DOHH2 (cell line): Measurements from ENCODE around the gene SLCO1C1.

Experiments used
- H3F3A ChIP-seq: fragments of 200-600 bp; sonication (generic), shearing (Covaris generic); 2 replicates; pipeline ENCODE4 v1.6.0; 2016; ENCODE audit warnings: antibody characterized with exemption, mild to moderate bottlenecking; ENCODE audit not compliant: control insufficient read depth, insufficient read depth
- H3K27ac ChIP-seq: fragments of 200-600 bp; sonication (generic); 2 replicates; pipeline ENCODE4 v1.5.1; 2014; ENCODE audit warnings: low read depth, mild to moderate bottlenecking, low read length, moderate library complexity
- H3K27me3 ChIP-seq: fragments of 200-600 bp; sonication (generic); 2 replicates; pipeline ENCODE4 v1.6.1; 2014; ENCODE audit warnings: mild to moderate bottlenecking, low read length, mixed read lengths; ENCODE audit not compliant: control insufficient read depth
- H3K36me3 ChIP-seq: fragments of 200-600 bp; sonication (generic); 2 replicates; pipeline ENCODE4 v1.6.1; 2014; ENCODE audit warnings: mild to moderate bottlenecking, low read length, moderate library complexity, mixed read lengths; ENCODE audit not compliant: control insufficient read depth
- H3K4me1 ChIP-seq: fragments of 200-600 bp; sonication (generic); 2 replicates; pipeline ENCODE4 v1.6.1; 2014; ENCODE audit warnings: mild to moderate bottlenecking, low read length, mixed read lengths; ENCODE audit not compliant: control insufficient read depth
- H3K4me2 ChIP-seq: fragments of 200-600 bp; sonication (generic); 2 replicates; pipeline ENCODE4 v1.6.0; 2014; ENCODE audit warnings: mild to moderate bottlenecking, low read length, moderate library complexity
- H3K4me3 ChIP-seq: fragments of 200-600 bp; sonication (generic); 2 replicates; pipeline ENCODE4 v1.5.1; 2014; ENCODE audit warnings: mild to moderate bottlenecking, low read length, mixed read lengths
- H3K79me2 ChIP-seq: fragments of 200-600 bp; sonication (generic); 2 replicates; pipeline ENCODE4 v1.6.1; 2014; ENCODE audit warnings: mild to moderate bottlenecking, low read length, mixed read lengths; ENCODE audit not compliant: control insufficient read depth
- H3K9me2 ChIP-seq: fragments of 200-600 bp; sonication (generic); replicated peaks from 2 replicates; pipeline ENCODE4 v1.6.1; 2014; ENCODE audit warnings: mild to moderate bottlenecking, low read length, mixed read lengths; ENCODE audit not compliant: control insufficient read depth
- H3K9me3 ChIP-seq: fragments of 200-600 bp; sonication (generic); 2 replicates; pipeline ENCODE4 v1.6.1; 2014; ENCODE audit warnings: antibody characterized with exemption, low read length, mixed read lengths; ENCODE audit not compliant: control insufficient read depth, insufficient read depth
- H4K20me1 ChIP-seq: fragments of 200-600 bp; sonication (generic); 2 replicates; pipeline ENCODE4 v1.6.0; 2014; ENCODE audit warnings: low read depth, mild to moderate bottlenecking, antibody characterized with exemption, low read length, moderate library complexity; ENCODE audit not compliant: control insufficient read depth, insufficient read depth
- CTCF ChIP-seq: fragments of 200-600 bp; sonication (generic); IDR thresholded peaks from one replicate; pipeline ENCODE4 v1.5.1; 2014; ENCODE audit warnings: antibody characterized with exemption, mild to moderate bottlenecking, low read depth, low read length; ENCODE audit not compliant: poor library complexity, severe bottlenecking
- EZH2phosphoT487 ChIP-seq: fragments of 200-600 bp; sonication (generic); IDR thresholded peaks from 2 replicates; pipeline ENCODE4 v1.6.1; 2017; ENCODE audit warnings: borderline replicate concordance, mild to moderate bottlenecking, antibody characterized with exemption, low read length, moderate library complexity, mixed read lengths

Gene SLCO1C1

GRCh38 chr12:20656600-20656999, 38.5 kb upstream of the SLCO1C1 start:
- Histone ChIP-seq H3K36me3 (no peaks in the 10 kb centered on the region), H3K27me3 (no peaks in the 10 kb centered on the region), H3K27ac (no peak overlapping the region), H3K4me2 (no peak overlapping the region), H3K4me3 (no peak overlapping the region), H3F3A (no peaks in the 10 kb centered on the region), H3K9me2 (no peaks in the 10 kb centered on the region), H3K4me1 (no peaks in the 10 kb centered on the region), H3K79me2 (no peaks in the 10 kb centered on the region), H4K20me1 (no peaks in the 10 kb centered on the region), H3K9me3 (no peaks in the 10 kb centered on the region)
- TF ChIP-seq EZH2phosphoT487 (no peak), CTCF (no peak)

- Histone ChIP-seq H3K4me1 (no peaks in the 10 kb centered on the region), H3K27me3 (no peaks in the 10 kb centered on the region), H3K9me2 (no peaks in the 10 kb centered on the region), H3K36me3 (no peaks in the 10 kb centered on the region), H3F3A (no peaks in the 10 kb centered on the region), H3K27ac (no peak overlapping the region), H3K79me2 (no peaks in the 10 kb centered on the region), H3K9me3 (no peaks in the 10 kb centered on the region), H3K4me2 (no peak overlapping the region), H3K4me3 (no peak overlapping the region), H4K20me1 (no peaks in the 10 kb centered on the region)
- TF ChIP-seq EZH2phosphoT487 (no peak), CTCF (no peak)
These were observed 37.6 kb upstream of the SLCO1C1 start for GRCh38 chr12:20657496-20657895.

- Histone ChIP-seq H3K9me2 (no peaks in the 10 kb centered on the region), H3K4me1 (no peaks in the 10 kb centered on the region), H3K36me3 (no peaks in the 10 kb centered on the region), H3K4me2 (no peak overlapping the region), H3K27ac (no peak overlapping the region), H3K9me3 (no peaks in the 10 kb centered on the region), H3K4me3 (no peak overlapping the region), H3F3A (no peaks in the 10 kb centered on the region), H3K27me3 (no peaks in the 10 kb centered on the region), H3K79me2 (no peaks in the 10 kb centered on the region), H4K20me1 (no peaks in the 10 kb centered on the region)
- no peak for TF ChIP-seq CTCF
- no peak for TF ChIP-seq EZH2phosphoT487
These were observed 13.8 kb upstream of the SLCO1C1 start for GRCh38 chr12:20681334-20681733.
